ENCODE data around the gene PSME3.
"Not testable (repeated sequence)": the region's sequence is repeated elsewhere in the genome, so short reads cannot be mapped to it uniquely, and the experiment has no call there.

PSME3 gene

GRCh38 chr17:42841975-42842685 is 8.9 kb downstream of the PSME3 start:
- peak overlapping the region; percentile 50 for H3K27ac Mint-ChIP-seq
- H3K9me3 Mint-ChIP-seq: no peaks in the 10 kb centered on the region
- H3K4me3 Mint-ChIP-seq: no peak overlapping the region
- no peak for DNase-seq
- H3K27me3 Mint-ChIP-seq: no peaks in the 10 kb centered on the region
- H3K4me1 Mint-ChIP-seq (ENCODE audit: low read depth): peaks cover 24% of the 10 kb centered on the region
- H3K36me3 Mint-ChIP-seq (ENCODE audit: low read depth): peaks cover 93% of the 10 kb centered on the region

- no peak for DNase-seq
- H3K4me3 Mint-ChIP-seq: no peak overlapping the region
- H3K27ac Mint-ChIP-seq: peak overlapping the region; percentile 15
- no peaks in the 10 kb centered on the region for H3K27me3 Mint-ChIP-seq
- H3K9me3 Mint-ChIP-seq: no peaks in the 10 kb centered on the region
- H3K4me1 Mint-ChIP-seq (ENCODE audit: low read depth): peaks cover 23% of the 10 kb centered on the region
- H3K36me3 Mint-ChIP-seq (ENCODE audit: low read depth): peaks cover 80% of the 10 kb centered on the region
Measured at GRCh38 chr17:42843358-42843934, 10.2 kb downstream of the PSME3 start.

GRCh38 chr17:42844271-42844670 is 11.1 kb downstream of the PSME3 start, which contains the start of gene AOC2:
Gene AOC2 (plus strand): TSS chr17:42844580. CDS start chr17:42844627, 47 bp downstream.
- peaks cover 71% of the 10 kb centered on the region for H3K36me3 Mint-ChIP-seq (ENCODE audit: low read depth)
- no peak within 1 kb of the TSS for H3K4me3 Mint-ChIP-seq
- H3K27ac Mint-ChIP-seq: peak within 1 kb of the TSS; percentile 15
- no peak for DNase-seq
- peaks cover 23% of the 10 kb centered on the region for H3K4me1 Mint-ChIP-seq (ENCODE audit: low read depth)
- no peaks in the 10 kb centered on the region for H3K27me3 Mint-ChIP-seq
- no peaks in the 10 kb centered on the region for H3K9me3 Mint-ChIP-seq

GRCh38 chr17:42844761-42845555 is 11.8 kb downstream of the PSME3 start:
- H3K9me3 Mint-ChIP-seq: no peaks in the 10 kb centered on the region
- DNase-seq: no peak
- peaks cover 23% of the 10 kb centered on the region for H3K4me1 Mint-ChIP-seq (ENCODE audit: low read depth)
- no peak overlapping the region for H3K27ac Mint-ChIP-seq
- no peaks in the 10 kb centered on the region for H3K27me3 Mint-ChIP-seq
- peaks cover 66% of the 10 kb centered on the region for H3K36me3 Mint-ChIP-seq (ENCODE audit: low read depth)
- H3K4me3 Mint-ChIP-seq: no peak overlapping the region

GRCh38 chr17:42845556-42845917 is 12.3 kb downstream of the PSME3 start:
- no peak for DNase-seq
- H3K4me3 Mint-ChIP-seq: no peak overlapping the region
- H3K4me1 Mint-ChIP-seq (ENCODE audit: low read depth): peaks cover 23% of the 10 kb centered on the region
- H3K27ac Mint-ChIP-seq: peak overlapping the region; percentile 45
- peaks cover 62% of the 10 kb centered on the region for H3K36me3 Mint-ChIP-seq (ENCODE audit: low read depth)
- no peaks in the 10 kb centered on the region for H3K9me3 Mint-ChIP-seq
- no peaks in the 10 kb centered on the region for H3K27me3 Mint-ChIP-seq

- Mint-ChIP-seq H3K27ac (peak overlapping the region; percentile 89), H3K4me1 (ENCODE audit: low read depth) (peaks cover 23% of the 10 kb centered on the region), H3K27me3 (no peaks in the 10 kb centered on the region), H3K36me3 (ENCODE audit: low read depth) (peaks cover 57% of the 10 kb centered on the region), H3K4me3 (no peak overlapping the region), H3K9me3 (no peaks in the 10 kb centered on the region)
- DNase-seq: peak; percentile 52
Measured at GRCh38 chr17:42845918-42846593, 12.9 kb downstream of the PSME3 start.

- no peaks in the 10 kb centered on the region for H3K9me3 Mint-ChIP-seq
- H3K36me3 Mint-ChIP-seq (ENCODE audit: low read depth): peaks cover 50% of the 10 kb centered on the region
- peaks cover 23% of the 10 kb centered on the region for H3K4me1 Mint-ChIP-seq (ENCODE audit: low read depth)
- no peaks in the 10 kb centered on the region for H3K27me3 Mint-ChIP-seq
- DNase-seq: no peak
- no peak overlapping the region for H3K4me3 Mint-ChIP-seq
- no peak overlapping the region for H3K27ac Mint-ChIP-seq
Measured at GRCh38 chr17:42846594-42847280, 13.5 kb downstream of the PSME3 start.

GRCh38 chr17:42848093-42848492 is 14.9 kb downstream of the PSME3 start:
- Mint-ChIP-seq H3K27me3 (no peaks in the 10 kb centered on the region), H3K36me3 (ENCODE audit: low read depth) (peaks cover 36% of the 10 kb centered on the region), H3K4me3 (no peak overlapping the region), H3K4me1 (ENCODE audit: low read depth) (peaks cover 23% of the 10 kb centered on the region), H3K27ac (no peak overlapping the region), H3K9me3 (no peaks in the 10 kb centered on the region)
- DNase-seq: no peak

GRCh38 chr17:42849031-42849430 is 15.8 kb downstream of the PSME3 start:
- Mint-ChIP-seq H3K4me3 (no peak overlapping the region), H3K36me3 (ENCODE audit: low read depth) (peaks cover 27% of the 10 kb centered on the region), H3K9me3 (no peaks in the 10 kb centered on the region), H3K27me3 (peaks cover 2% of the 10 kb centered on the region), H3K27ac (no peak overlapping the region), H3K4me1 (ENCODE audit: low read depth) (peaks cover 23% of the 10 kb centered on the region)
- no peak for DNase-seq

GRCh38 chr17:42849451-42850181 is 16.4 kb downstream of the PSME3 start:
- Mint-ChIP-seq H3K27me3 (peaks cover 2% of the 10 kb centered on the region), H3K4me3 (no peak overlapping the region), H3K27ac (no peak overlapping the region), H3K9me3 (no peaks in the 10 kb centered on the region), H3K4me1 (ENCODE audit: low read depth) (peaks cover 22% of the 10 kb centered on the region), H3K36me3 (ENCODE audit: low read depth) (peaks cover 21% of the 10 kb centered on the region)
- no peak for DNase-seq

- Mint-ChIP-seq H3K4me1 (ENCODE audit: low read depth) (peaks cover 12% of the 10 kb centered on the region), H3K36me3 (ENCODE audit: low read depth) (peaks cover 8% of the 10 kb centered on the region), H3K27me3 (peaks cover 2% of the 10 kb centered on the region), H3K4me3 (no peak within 1 kb of the TSS), H3K9me3 (no peaks in the 10 kb centered on the region), H3K27ac (no peak within 1 kb of the TSS)
- DNase-seq: no peak
Measured at GRCh38 chr17:42850954-42851353, 17.8 kb downstream of the PSME3 start, which contains the start of gene AOC3. Gene AOC3 (plus strand): TSS chr17:42851199. CDS start chr17:42851344, 145 bp downstream.

- not testable (repeated sequence) for H3K4me3 Mint-ChIP-seq; H3K27ac Mint-ChIP-seq; H3K9me3 Mint-ChIP-seq; H3K36me3 Mint-ChIP-seq (ENCODE audit: low read depth); DNase-seq; H3K4me1 Mint-ChIP-seq (ENCODE audit: low read depth); H3K27me3 Mint-ChIP-seq
Measured at GRCh38 chr17:42851371-42852240, 18.4 kb downstream of the PSME3 start.

- Mint-ChIP-seq H3K4me1 (ENCODE audit: low read depth) (no peaks in the 10 kb centered on the region), H3K36me3 (ENCODE audit: low read depth) (no peaks in the 10 kb centered on the region), H3K4me3 (no peak overlapping the region), H3K27me3 (peaks cover 2% of the 10 kb centered on the region), H3K9me3 (no peaks in the 10 kb centered on the region), H3K27ac (no peak overlapping the region)
- no peak for DNase-seq
Measured at GRCh38 chr17:42852351-42852750, 19.2 kb downstream of the PSME3 start.
